HEK293 (cell line): ENCODE results near the gene LMF1.

Experiments used
- KLF16 ChIP-seq: fragments of 450-650 bp; formaldehyde crosslinking; IDR thresholded peaks from 2 replicates; pipeline ENCODE4 v1.5.1; 2017; ENCODE audit warnings: missing biosample characterization, missing genetic modification characterization
- SCRT2 ChIP-seq: fragments of 450-650 bp; formaldehyde crosslinking; IDR thresholded peaks from 2 replicates; pipeline ENCODE4 v1.5.1; 2016; ENCODE audit warnings: missing biosample characterization, missing genetic modification characterization
- ZBTB26 ChIP-seq: fragments of 450-650 bp; formaldehyde crosslinking; optimal IDR thresholded peaks from 2 replicates; pipeline ENCODE3; 2016; ENCODE audit warnings: missing biosample characterization, mild to moderate bottlenecking, missing genetic modification characterization
- TF ChIP-seq, protein P1 (sequence below): fragments of 450-650 bp; formaldehyde crosslinking; IDR thresholded peaks from 2 replicates; pipeline ENCODE4 v1.5.1; 2016; ENCODE audit warnings: missing biosample characterization, missing genetic modification characterization

DNA sequence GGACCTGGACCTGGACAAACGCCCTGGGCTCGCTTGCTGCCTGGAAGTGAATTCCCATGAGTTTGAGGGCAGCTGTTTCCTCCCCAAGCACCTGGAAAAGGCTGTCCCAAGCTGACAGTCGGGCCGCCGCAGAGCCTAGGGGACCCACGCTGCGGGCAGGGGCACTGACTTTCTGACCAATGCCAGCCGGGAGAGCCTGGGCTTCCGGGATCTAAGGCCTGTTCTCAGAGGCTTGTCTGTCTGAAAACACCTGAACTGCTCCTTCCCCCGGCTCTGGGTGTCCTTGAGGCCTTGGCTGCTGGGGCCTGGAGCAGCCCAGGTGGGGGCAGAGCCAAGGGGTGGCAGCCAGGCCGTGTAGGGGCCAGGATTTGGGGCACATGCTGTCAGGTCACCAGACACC lies 72.6 kb downstream of the LMF1 start:
- TF ChIP-seq, protein P1, sequence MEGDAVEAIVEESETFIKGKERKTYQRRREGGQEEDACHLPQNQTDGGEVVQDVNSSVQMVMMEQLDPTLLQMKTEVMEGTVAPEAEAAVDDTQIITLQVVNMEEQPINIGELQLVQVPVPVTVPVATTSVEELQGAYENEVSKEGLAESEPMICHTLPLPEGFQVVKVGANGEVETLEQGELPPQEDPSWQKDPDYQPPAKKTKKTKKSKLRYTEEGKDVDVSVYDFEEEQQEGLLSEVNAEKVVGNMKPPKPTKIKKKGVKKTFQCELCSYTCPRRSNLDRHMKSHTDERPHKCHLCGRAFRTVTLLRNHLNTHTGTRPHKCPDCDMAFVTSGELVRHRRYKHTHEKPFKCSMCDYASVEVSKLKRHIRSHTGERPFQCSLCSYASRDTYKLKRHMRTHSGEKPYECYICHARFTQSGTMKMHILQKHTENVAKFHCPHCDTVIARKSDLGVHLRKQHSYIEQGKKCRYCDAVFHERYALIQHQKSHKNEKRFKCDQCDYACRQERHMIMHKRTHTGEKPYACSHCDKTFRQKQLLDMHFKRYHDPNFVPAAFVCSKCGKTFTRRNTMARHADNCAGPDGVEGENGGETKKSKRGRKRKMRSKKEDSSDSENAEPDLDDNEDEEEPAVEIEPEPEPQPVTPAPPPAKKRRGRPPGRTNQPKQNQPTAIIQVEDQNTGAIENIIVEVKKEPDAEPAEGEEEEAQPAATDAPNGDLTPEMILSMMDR (tag by site-specific recombination) = no peak
- TF ChIP-seq SCRT2 (tag by site-specific recombination) (no peak), KLF16 (tag by site-specific recombination) (no peak), ZBTB26 (tag by site-specific recombination) (no peak)
